CD4-positive, alpha-beta T cell treated with Interleukin-6 for 4 hours (primary cell): ENCODE results near the gene SLC38A2.
A peak's percentile ranks its signal among the peaks of the same experiment; 100 is the strongest.

Experiments
- DNase-seq: peaks from one replicate; pipeline ENCODE4 v3.0.0-alpha.2; 2020; ENCODE audit warnings: mixed read lengths

The SLC38A2 gene

DNA sequence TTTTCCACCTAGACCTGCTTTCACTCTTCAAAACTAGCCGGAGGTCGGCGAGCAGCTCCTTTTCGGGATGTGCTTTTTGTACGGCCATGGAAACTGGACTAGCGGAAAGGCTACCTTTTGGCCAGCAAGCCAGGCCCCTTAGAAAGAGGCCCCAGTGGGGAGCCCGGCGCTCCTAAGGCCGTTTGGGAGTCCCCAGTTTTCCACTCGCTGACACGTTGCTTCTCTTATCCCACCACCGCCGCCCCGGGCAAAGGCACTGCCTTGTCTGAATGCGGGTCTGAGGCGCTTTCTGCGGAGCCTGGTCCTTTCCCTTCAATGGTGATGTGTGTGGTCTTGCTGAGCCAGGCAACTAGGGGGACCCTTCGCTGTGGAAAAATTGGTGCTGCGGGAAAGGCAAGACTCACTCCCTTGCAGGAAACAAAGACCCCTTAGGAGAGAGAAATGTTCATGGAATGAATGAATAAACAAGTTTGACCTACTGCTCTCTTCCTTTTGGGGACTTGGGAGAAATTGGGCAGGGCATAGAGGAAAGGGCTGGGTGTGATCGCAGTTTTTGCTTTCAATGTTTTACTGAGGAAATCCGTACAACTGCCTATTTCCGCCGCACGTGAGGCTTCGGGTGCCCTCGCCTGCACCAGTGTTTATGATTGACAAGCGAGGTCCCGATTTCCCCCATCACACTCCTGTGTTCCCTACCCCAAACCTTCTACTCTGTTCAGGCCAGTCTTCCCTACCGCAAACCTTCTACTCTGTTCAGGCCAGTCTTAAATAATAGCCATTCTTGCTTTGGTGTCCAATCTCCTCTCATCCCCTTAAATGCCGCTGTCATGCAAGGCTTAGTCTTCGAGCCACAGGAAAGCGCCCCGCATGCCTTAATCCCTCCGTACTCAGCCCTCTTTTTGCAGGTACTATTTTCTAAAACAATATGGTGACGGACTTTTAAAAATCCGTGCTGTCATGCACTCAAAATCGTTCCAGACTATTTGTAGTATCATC lies 1.0 kb upstream of the SLC38A2 start:
- DNase-seq, result peak; percentile 64

DNA sequence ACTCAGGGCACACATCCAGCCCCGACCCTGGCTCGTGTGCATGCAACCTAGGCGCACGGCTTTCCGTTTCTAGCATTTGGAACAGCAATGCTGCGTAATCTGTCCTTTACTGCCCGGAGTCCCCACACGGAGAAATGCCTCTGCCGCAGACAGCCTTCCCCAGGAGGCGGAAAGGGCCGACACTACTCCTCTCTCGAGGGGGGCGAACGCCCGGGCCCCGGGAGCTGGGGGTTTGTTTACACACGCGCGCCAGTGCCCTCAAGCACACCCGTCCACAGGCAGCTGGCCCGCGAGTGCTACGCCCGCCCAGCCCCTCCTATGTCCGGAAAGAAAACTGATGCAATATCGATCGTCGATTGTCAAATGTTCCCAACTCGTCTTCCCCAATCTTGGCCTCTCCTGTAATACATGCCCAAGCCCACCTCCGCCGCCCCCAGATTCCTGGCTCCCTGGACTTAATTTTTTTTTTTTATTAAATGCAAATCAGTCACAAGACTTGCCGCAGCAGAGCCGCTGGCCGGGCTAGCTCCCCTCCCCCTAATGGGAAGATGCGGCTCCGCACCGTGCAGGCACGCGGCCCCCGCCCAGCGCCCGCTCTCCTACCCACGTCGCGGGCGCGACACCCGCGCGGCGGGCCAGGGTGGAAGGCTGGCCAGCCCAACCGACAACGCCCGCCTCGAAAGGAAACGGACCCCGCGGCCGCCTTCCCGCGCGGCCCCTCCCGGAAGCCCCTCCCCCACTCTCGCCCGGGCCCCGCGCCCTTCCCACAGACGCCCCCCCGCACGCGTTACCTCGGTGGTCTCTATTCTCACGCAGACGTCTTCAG lies 642 bp downstream of the SLC38A2 start:
- DNase-seq, result peak; percentile 63

DNA sequence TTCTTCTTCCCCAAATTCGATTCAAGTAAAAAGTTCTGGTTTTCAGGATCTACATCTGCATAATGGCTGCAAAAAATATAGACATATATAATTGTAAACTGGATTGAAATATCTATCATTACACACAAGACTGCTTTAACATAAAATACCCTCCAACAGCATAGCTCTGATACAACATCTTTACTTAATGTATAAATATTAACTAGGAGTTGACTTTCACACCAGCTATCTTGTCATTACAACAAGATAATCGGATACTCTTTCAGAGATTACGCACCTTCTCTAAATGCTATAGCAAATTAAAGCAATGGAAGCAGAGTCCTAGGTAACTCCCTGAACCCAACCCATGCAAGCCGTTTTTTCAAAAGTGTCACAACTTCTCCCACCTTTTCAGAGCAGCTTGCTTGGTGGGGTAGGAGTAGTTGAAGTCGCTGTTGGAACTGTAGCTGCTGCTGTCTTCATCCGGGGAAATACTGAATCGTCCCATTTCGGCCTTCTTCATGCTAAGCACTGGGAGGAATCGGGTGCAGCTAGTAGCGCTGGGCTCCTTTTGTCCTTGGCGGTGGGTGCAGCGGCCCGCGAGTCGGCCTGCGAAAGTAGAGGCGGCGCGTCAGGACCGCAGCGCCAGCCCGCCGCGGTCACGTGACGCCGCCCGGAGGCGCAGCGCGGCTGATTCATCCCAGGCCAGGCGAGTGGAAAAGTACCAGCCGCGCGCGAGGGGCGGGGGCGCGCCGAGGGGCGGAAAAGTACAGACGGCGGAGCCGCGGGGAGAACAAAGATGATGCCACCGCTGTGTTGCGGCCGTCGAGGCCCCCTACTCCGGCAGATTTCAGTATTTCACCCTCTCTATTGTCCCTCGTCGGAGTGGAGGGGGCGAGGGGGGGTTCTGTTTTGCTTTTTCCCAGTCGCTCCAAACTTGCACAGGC lies 1.5 kb downstream of the SLC38A2 start:
- peak; percentile 96 for DNase-seq

DNA sequence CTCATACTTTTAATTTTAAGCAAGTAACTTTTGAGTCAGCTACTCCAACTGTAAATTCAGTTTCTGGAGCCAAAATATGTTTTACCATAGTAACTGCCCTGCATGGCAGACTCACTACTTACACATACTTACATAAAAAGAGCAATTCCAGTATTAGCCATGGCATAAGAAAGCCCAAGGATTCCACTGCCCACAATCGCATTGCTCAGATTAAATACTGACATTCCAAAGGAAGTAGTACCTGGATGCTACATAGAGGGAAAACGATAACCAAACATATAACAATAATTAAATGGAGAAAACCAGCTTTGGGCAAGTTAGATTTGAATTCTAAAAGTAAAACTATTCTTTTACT lies 2.2 kb downstream of the SLC38A2 start:
- no peak for DNase-seq

DNA sequence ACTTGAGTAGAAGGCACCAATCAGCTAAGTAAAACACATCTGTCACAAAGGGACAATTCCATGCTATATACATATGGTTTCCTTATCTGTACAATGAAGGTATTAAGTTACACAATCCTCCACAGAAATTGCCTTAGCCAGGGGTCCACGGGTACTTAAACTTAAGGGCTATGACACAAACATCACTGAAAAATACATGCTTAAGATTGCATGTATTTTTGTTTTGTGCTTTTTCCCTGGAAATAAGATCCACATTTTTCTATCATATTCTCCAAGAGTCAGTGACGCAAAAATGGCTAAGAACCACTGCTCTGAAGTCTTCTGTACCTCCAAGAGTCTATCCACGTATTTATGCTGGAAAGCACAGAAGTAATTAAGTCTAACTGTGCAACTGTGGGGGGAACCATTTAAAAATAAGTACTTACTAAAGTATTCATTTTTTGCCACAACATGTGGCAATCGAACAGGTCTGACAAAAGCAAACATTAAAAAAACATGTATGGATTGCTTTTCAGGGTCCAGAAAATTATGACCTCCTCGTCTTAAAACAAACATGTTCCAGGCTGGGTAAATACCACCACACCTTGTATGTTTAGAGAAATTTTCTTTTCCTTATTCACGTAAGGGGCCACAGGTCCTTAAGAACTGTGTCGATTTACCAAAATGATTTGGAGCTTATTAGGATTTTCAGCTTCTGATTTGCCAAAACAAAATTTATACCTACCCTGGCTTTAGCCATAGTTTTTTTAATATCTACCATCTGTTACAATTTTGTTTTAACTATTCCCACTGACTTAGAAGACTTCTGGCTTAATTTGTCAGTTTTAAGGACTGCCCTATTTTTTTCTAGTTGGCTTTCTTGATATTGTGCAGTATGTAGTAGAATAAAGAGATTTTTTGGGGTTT lies 2.8 kb downstream of the SLC38A2 start:
- DNase-seq, result no peak

DNA sequence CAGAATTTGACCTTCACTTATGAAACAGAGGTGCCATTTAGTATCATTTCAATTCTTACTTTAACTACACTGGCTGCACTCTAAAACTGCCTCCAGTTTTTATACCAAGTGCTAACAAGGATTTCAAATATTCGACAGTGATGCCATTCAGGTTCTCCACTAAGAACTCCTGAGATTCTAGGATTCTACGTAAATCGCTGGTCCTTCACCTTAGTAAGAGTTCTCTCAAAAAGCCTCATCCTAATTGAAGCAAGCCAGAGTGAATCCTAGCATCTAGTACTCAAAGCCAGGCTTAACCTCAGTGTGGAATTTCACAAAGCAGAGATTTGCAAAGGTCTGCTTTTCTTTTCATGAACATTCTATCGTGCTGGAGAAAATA lies 3.5 kb downstream of the SLC38A2 start:
- no peak for DNase-seq

DNA sequence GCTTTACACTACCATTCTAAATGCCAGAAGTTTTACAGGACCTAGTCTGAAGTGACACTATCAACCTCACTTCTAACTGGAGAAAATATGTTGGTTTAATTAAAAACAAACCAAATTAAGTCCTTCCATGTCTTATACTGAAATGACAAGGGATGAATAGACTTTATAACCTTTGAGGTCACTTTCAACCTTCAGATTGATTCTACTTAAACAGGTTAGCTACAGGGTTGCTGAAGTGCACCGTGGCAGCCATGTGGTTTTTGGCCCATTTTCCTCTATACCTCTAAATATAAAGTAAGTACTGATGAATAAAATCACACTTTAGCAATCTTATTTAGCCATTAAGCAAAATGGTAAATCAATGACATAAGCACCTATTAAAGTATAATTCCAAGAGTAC lies 3.9 kb downstream of the SLC38A2 start:
- DNase-seq, result no peak

DNA sequence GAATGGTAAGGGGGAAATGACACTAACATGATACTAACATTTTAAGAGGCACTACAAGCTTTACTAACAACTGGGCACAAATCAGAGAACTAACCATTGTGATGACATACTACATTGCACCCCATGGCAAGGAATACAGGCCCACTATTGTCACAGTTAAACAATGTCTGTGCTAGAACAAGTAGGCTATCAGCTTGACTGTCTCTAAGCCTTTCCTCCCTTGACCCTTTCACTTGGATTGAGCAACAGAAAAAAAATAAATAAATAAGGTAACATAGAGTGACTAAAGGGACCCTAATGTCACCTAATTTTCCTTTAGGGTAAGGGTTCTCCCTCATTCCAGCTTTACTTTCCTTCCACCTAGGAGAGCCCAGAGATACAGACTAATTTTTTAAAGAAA lies 4.4 kb downstream of the SLC38A2 start:
- no peak for DNase-seq

DNA sequence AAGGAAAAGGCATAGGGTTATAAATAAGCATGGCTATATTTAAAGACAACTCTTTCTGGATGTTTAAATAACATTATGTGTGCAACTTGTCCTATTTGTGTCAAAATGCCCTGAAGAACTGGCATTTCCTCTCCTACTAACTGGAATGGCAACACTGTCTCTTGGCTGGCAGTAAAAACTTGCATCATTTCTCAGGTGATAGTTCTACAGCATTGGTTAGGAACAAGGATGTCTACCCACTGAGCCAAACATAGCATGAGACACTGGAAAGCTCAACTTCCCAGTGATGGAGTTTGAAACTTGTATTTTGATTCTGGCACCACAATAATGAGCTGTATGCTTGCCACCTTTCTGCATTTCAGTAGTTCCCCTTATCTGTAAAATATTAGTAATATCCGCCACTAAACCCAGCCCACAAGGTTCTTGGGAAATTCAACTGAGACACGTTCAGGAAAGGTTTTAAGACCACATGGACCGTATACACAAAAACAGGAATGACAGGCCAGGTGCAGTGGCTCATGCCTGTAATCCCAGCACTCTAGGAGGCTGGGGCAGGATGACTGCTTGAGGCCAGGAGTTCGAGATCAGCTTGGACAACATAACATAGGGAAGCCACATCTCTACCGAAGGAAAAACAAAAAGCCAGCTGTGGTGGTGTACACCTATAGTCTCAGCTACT lies 5.1 kb downstream of the SLC38A2 start:
- DNase-seq, result no peak

DNA sequence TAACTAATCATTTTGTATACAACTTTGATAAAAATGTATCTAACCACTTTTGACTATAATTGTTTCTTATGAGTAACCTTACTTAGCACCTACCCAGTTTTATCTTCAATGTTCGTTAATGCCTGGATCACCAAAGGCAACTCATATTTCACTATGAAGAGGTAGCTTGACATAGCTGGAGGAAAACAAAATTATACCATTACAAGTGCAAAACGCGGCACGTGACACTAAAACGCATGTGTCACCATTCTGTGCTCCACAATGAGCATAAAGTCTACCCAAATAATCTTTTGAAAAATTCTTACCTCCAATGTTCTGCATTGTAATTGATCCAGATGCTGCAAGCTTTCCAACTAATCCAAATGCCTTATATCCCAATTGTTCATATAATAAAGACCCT lies 5.8 kb downstream of the SLC38A2 start:
- DNase-seq, result no peak

DNA sequence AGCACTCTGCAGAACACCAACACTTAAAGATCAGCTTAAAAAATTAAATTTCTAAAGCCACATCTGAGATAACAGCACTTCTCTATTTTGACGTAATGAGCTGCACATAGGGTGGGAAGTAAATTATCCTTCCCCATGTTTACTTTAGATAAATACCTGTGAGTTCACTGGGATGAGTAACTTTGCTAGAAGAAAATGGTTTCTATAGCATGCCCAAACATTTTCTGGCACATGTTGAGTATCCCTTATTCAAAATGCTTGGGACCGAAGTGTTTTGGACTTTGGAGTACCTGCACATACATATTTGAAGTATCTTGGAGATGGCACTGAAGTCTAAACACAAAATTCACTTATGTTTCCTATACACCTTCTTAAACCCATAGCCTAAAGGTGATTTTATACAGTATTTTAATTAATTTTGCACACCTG lies 6.6 kb downstream of the SLC38A2 start:
- DNase-seq, result no peak

DNA sequence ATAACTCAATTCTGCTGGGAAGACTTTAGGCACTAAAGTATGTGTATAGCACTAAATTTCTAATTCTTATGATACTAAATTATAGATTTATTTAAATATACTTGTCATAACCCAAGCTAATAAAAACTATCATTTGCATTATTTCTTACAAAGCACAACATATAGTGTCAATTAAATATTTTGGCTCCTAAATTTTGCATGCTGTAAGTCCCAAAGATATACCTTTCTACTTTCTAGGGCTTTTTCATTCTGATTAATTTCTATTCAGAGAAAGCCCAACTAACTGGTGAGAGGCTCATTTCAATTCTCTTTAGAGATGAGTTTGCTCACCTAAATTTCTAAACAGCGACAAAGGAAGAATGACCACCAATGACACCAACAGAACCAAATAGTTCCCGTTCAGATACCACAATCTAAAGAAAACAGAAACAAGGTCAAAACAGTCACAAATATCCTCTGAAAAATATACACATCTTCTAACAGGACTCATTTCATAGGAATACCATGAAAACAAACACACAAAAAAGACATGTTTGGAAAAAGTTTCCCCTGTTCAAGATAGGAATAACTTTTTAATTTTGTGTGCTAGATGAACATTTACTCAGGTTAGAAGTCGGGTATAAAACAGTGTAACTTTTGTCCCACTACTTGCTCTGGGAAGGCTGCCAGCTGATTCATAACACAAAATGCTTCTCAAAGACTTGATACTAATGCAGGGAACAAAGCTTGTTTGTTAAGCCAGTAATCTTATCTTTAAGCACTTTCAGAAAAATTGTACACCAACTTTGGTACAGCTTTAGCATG lies 7.6 kb downstream of the SLC38A2 start:
- no peak for DNase-seq

DNA sequence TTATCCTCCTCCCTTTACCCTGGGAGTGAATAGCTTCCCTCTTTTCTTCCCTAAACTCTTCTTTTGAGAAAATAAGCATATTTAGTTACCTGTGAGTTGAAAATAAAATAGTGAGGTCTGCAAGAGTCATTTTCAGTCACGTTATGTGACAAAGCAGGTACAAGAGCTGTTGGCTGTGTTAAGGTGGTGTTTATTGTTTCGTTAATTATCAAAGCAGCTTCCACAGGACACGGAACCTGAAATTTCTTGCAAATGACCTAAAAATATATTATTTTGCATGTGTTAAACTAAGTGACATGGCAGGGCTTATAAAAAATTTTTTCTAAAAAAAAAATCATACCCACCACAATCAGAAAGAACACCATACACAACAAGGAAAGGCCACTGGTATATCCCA lies 8.3 kb downstream of the SLC38A2 start:
- DNase-seq, result no peak

DNA sequence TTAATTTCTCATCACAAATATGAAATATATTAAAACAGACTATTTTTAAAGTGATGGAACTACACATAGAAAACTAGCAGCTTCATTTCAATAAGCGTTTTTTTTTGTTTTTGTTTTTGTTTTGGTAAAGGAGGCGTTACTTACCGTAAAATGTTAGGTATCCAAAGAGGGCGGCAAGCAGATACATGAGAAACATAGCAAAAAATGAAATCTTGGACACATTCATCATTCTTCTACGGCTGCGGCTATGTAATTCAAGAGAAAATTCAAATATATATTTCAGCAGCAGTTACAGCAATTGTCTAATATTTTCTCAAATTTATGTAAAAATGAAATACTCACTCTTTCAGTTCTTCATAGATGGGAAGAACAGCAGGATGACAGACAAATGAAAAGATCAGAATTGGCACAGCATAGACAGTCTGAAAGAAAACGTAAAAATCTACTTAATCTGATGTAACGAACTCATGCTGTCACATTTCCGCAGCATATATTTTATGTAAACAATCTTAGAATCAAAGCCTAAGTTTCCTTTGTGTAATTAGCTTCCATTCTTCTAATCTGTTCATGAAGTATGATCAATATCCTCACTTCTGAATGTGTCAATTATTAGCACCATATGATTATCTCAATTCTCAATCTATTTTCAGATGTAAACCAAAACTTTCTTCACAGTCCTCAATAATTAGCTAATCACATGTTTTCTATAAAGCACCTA lies 8.8 kb downstream of the SLC38A2 start:
- no peak for DNase-seq

DNA sequence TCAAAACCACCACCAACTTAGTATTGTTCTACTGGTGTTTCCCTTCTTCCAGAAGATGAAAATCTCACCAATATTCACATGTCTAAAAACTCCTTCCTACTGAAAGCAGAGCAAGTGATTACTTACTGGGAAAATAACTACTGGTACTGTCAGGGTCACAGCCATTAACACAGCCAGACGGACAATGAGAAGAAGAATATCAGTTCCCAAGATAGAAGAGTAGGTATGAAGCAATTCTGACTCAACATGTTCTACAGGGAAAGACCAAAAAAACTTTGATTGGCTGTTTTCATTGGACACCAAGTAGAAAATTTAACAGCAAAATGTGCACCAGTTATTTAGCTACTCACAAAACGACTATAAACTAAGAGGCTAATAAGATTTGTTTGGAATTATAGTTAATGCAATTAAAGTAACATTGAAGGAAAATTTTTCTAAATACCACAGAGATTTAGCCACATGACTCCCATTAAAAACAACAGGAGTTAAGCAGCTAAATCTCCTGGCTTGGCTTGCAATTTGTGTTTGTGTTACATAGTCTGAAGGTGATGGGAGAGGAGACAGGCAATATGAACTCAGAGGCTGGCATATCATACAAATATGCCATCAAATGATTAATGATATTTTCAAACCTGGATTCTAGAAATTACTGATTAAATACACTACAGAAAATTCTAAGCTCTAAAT lies 9.5 kb downstream of the SLC38A2 start:
- no peak for DNase-seq

DNA sequence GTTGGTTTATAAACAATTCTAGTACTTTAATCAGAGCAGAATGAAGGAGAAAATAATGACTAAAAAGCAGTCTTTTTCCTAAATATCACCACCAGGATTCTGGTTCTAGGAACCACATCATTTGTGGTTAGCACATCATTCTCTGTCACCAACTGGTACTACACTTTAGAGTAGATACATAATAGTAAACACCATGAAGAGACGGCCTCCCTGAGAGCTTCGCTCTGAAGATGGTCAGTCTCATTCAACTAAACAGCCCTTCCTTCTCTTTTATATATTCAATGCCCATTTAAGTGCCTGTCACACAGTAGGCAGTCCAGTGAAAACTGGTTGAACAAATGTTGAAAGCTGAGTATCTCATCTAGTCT lies 10.9 kb downstream of the SLC38A2 start:
- DNase-seq, result no peak

DNA sequence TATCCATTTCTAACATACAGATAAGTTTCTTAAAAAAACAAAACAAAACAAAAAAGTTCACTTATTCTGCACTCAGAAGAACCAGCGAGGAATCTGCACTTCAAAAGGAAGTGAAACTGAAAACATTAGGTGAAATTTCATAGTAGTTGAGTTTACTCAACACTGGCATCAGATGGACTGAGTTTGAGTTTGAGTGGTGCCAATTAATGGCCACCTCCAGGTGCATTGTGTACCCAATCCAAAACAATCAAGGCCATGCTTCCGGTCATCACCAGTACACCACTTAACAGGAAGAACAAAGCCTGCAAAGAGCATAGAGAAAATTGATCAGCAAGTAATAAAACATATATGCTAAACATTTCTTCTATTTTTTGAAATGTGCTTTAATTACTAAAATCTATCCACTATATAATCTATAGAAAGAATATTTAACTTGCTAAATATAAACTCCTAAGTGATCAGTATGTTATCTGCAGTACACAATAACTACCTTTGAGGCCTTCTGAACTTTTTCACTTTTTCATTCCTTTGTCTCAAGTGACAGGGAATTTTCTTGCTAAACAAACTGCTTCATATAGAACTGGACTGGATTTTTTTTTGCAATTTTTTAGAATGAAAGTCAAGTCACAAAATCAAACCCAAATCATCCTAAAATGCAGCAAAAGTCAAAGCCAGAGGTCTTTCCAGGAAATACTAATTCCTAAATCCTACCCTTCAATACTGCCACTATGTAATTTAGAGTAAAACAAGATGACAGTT lies 11.5 kb downstream of the SLC38A2 start:
- DNase-seq, result no peak

DNA sequence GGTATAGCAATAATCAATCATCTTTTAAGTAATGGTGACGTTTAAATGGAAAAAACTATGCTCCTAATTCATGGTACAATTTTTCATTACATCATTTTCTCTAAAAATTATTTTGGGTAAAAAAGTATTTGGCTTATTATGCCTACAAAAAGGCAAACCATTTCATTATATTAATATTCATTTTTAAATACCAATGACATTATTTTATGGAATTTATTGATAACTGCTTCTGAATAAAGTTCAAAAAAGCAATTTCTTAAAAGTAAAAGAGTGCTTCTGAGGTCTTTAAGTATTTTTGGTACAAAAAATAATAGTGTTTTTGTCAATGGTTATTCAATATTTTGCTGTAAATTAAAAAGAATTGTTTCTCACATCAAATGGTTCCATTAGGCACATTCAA lies 12.2 kb downstream of the SLC38A2 start:
- DNase-seq, result no peak
